NCI-H2227 treated with DMSO at 0.1 percent for 48 hours (cell line): ENCODE data around the gene HTATIP2.
"Not testable (repeated sequence)": the region's sequence is repeated elsewhere in the genome, so short reads cannot be mapped to it uniquely, and the experiment has no call there.

Experiments
- DNase-seq: peaks from one replicate; lab custom pipeline; 2025; lab: John Stamatoyannopoulos, UW

Gene HTATIP2

GRCh38 chr11:20363500-20364340, at the start of gene HTATIP2:
TSS of gene HTATIP2 (plus strand) at chr11:20363714. CDS start at chr11:20364238, 524 bp downstream.
- DNase-seq: peak; percentile 48

- DNase-seq: no peak
These were observed 47.7 kb upstream of the HTATIP2 start for GRCh38 chr11:20315800-20316199.

DNA sequence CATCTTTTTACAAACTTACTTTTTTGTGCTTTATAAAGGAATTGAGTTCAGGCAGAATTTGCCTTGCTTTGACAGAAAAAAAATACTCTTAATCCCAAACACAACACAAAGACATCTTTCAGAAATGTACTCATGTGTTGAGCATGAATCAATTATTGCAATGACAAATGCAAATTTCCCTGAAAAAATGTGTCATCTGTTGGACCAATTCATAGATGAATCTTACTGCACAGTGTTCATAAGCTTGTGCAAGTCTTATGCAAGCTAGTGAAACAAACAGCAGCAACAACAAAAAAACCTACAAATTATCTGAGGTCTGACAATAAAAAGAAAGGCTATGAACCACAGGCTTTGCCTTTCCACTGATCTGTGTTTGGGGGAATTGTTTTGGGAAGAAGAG, 42.3 kb upstream of the HTATIP2 start:
- DNase-seq: no peak

DNA sequence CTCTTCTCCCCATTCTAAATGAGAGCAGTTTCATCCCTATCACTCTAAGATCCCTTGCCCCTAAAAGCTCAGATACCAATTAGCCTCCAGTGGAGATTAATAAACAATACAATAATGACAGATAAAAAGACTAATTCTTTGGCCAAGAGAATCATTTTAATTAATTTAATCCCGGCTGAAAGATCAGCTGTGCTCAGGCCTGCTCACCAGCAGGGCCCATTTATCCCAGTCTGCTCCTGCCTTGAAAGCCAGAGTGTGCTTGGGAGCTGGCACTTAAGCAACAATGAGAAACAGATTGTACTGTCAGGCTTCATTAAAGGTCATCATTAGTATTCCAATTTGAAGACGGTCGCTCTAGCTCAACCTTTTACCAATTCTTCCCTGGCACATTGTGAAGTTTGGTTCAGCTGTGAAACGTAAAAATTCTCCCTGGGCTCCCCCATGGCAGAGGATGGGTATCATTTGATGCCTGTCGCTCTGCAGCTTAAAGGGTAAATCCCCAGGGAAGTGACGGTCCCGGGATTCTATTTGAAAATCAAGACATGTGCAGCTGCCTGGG, 36.1 kb upstream of the HTATIP2 start:
- no peak for DNase-seq

DNA sequence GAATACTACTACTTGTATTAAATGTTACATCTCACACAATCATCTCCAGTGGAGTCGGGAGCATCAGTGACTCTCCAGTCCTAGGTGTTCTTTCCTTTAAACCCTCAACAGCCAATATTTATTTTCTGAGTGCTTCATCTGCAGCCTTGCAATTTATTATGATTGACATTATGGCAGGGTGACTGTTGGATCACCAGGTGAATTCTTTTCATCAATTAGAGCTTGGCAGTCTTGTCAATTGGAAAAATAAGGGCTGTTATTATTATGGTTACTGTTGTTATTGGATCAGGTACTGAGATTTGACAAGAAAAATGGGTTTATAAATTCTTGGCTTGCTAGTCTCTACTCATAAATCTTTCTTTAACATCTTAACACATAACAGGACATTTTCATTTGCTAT, 27.5 kb upstream of the HTATIP2 start:
- no peak for DNase-seq

DNA sequence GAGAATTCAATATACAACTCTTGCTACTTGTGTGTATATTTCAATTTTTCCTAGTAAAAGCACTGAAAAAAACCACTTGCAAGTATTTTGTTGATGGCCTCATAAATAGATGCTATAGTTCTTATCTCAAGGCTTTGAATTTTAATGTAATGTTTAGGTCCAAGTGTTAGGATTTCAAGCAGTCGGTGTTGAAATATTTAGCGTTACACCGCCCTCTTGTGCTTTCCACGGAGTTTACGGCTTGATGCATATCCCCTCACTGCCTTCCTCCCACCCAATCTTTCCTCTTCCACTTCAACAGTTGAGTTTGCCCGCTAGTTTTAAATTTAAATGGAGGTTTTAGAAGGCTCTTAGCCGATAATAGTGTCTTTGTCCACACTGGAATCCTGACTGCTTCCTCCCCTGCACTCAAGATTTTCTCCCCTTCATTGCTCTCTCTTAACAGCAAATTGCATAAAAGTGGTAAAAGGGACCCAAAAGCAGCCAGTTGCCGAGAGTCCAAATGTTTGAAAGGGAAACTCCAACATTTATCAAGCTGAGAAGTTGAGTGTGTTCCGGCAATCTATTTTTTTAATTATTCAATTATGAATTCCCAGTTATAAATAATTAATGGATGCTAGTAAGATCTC, 25.9 kb upstream of the HTATIP2 start:
- peak; percentile 44 for DNase-seq

DNA sequence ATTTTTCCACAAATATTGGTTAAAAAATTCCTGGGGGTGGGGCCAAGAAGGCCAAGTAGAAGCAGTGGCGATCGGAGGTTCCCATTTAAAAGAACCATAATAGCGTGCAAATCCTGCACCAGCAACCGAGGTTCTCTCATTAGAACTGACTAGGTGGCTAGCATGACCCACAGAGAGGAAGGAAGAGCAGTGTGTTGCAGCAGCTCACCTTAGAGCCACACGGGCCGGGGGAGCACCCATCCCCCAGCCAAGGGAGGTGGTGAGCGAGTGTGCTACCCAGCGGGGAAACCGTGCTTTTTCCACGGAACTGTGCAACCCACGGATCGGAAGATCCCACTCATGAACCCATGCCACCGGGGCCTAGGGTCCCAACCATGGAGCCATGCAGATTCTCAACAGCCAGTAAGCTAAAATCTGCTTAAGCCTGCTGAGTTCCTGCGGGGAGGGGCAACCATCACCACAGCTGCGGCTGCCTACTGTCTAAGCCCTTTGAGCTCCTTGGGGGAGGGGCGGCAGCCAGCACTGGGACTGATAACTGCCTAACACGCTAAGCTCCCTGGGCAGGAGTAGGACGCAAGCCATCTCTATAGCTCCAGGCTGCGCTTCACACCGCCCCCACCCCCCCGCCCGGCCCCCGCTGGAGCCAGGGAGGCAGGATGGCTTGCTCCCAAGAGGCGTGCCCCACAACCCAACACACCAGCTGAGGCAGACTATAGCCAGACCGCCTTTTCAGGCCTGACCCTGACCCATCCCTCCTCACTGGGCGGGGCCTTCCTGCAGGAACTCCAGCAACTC, 21.0 kb upstream of the HTATIP2 start:
- peak; percentile 25 for DNase-seq

GRCh38 chr11:20351136-20351535, 12.4 kb upstream of the HTATIP2 start:
- DNase-seq: no peak

- no peak for DNase-seq
These were observed 11.7 kb upstream of the HTATIP2 start for GRCh38 chr11:20351751-20352262.

- peak; percentile 56 for DNase-seq
These were observed 9.6 kb upstream of the HTATIP2 start for GRCh38 chr11:20353829-20354434.

GRCh38 chr11:20355221-20356219, 8.0 kb upstream of the HTATIP2 start:
- peak; percentile 16 for DNase-seq

DNA sequence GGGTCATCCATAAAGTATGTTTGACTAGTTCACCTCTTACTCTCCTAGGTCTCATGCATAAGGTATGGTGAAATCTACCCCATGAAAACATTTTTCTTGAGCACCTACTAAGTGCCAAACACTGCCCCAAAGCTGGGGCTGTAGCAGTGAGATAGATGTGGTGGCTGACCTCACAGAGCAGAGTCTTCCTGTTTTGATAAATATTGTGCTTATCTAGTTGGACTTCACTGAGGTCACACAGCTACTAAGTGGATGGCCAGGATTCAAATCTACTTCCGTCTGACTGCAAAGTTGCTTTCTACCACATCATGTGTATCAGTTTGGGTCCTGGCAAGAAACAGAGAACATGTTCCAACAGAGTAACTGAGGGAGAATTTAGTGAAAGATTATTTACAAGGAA, 6.4 kb upstream of the HTATIP2 start:
- DNase-seq: no peak

- no peak for DNase-seq
These were observed 2.9 kb upstream of the HTATIP2 start for GRCh38 chr11:20360650-20361049.

- DNase-seq: no peak
These were observed 1.0 kb upstream of the HTATIP2 start for GRCh38 chr11:20362481-20362880.

GRCh38 chr11:20363149-20363499, 390 bp upstream of the HTATIP2 start:
- DNase-seq: no peak

DNA sequence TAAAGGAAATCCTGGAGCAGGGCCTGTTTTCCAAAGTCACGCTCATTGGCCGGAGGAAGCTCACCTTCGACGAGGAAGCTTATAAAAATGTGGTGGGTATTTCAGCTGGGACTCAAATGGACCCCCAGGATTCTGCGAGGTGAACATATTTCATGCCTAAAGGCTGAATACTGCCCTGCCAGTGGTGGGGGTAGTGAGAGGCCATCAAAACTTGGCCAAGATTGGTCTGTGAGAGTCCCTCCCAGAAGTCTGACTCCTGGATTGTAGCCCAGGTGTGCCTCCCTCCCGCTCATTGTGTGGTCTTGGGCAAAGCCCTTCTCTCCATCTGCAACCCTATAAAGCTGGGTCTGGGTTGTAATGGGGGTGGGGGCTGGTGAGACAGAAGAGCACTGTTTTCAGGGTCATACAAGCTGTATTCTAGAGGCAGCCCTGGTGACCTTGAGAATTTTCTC, 853 bp downstream of the HTATIP2 start:
- no peak for DNase-seq

DNA sequence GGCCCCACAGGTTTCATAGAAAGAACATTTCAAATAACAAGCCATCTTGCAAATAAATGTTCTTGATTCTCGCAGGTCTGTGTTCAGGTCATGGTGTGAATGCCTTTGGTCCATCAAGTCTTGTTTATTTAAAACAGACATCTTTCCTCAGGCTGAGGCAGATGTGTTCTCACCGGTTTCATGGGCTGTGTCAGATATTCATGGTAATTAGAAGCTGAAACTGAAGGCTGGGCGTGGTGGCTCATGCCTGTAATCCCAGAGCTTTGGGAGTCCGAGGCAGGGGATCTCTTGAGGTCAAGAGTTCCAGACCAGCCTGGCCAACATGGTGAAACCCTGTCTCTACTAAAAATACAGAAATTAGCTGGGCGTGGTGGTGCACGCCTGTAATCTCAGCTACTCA, 2.0 kb downstream of the HTATIP2 start:
- DNase-seq: not testable (repeated sequence)

GRCh38 chr11:20367313-20367948, 3.9 kb downstream of the HTATIP2 start:
- no peak for DNase-seq

GRCh38 chr11:20368438-20368837, 4.9 kb downstream of the HTATIP2 start:
- DNase-seq: no peak

GRCh38 chr11:20369826-20370225, 6.3 kb downstream of the HTATIP2 start:
- DNase-seq: no peak
